NCI-H82 (cell line): ENCODE measurements around the gene SPRED1.
"Not testable (repeated sequence)": the region's sequence is repeated elsewhere in the genome, so short reads cannot be mapped to it uniquely, and the experiment has no call there.

ENCODE experiments used
- DNase-seq: peaks from one replicate; lab custom pipeline; 2025; lab: John Stamatoyannopoulos, UW

SPRED1 gene

DNA sequence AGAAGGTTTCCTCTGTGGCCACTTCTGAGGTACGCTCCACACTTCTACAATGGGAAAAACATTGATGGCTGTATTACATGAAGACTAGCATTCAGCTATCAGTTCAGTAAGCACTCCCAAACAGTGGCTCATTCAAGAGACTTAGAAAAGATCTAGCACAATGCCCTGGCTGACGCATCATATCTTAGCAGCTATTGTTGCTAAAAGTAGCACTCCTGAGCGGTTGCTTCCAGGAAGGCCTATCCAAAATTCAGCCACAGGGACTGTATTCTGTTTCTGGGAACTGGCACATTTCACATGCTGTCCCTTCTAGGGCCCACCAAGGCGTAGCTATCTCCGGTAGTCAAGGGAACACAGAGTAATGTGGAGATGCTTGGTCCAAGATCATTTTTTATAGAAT, 21.2 kb upstream of the SPRED1 start:
- DNase-seq = no peak

DNA sequence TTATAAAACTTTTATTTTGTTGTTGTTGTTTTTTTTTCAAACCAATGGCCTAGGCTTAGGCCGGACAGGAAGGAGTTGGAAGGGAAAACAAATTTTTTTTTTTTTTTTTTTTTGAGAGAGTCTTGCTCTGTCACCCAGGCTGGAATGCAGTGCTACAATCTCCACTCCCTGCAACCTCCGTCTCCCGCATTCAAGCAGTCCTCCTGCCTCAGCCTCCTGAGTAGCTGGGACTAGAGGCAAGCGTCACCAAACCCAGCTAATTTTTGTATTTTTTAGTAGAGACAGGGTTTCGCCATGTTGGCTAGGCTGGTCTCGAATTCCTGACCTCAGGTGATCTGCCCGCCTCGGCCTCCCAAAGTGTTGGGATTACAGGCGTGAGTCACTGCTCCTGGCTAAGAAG, 15.6 kb upstream of the SPRED1 start:
- DNase-seq = not testable (repeated sequence)

DNA sequence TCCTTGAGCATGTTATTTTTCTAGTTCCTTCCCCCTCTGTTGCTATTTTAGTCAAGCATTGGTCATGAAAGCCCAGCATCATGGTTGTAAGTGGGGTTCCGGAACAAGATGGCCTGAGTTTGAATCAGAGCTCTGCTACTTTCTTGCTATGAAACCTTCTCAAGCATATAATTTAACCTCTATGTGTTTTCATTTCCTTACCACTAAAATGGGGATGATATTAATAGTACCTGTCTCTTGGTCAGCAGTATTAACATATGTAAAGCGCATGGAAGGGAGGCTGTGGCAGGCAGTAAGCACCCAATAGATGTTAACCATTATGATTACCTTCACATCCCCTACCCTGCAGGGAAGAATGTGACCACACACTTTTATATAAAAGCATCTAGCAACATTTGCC, 14.3 kb upstream of the SPRED1 start:
- DNase-seq = no peak

DNA sequence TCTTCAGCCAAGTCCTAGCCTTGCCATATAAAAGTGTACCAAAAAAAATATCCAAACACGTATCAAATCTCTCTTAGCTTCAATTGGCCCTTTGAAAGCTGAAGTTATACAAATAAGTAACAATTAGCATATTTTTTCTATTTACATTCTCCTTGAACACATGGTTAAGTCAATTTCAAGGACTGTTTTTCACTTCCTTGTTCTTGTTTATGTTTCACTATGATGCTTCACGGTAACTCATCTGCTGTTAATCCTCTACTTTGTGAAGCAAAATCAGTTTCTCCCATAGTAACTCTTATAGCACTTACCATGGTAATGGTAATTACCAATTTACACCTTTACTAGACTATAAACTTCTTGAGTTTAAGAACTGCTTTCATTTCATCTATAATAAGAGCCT, 10.6 kb upstream of the SPRED1 start:
- no peak for DNase-seq

DNA sequence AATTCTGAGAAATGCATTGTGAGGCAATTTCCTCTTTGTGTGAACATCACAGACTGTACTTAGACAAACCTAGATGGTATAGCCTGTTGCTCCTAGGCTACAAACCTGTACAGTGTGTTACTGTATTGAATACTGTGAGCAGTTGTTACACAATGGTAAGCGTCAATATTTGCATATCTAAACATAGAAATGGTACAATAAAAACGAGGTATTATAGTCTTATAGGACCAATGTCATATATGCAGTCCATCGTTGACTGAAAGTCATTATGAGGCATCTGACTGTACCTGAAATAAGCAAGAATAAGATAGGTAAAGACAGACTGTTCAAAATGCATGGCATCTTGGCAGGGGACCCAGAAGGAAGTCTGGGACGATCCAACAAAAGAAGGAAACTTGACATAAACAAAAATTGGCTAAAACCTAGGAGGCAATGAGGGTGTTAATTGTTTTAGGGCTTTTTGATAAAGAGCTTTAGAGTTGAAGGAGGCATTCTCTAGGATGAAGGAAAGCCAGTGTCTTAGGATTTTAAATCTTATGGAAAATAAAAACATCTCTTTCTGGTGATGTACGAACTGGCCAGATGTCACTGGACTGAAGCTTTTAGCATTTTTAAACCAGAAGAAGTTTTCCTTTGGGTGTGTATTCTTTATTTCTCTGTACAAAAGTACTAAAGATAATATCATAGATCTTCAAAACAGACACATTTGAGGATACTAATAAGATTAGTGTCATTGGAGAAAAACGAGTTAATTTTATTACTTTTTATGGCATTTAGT, 9.2 kb upstream of the SPRED1 start:
- no peak for DNase-seq

DNA sequence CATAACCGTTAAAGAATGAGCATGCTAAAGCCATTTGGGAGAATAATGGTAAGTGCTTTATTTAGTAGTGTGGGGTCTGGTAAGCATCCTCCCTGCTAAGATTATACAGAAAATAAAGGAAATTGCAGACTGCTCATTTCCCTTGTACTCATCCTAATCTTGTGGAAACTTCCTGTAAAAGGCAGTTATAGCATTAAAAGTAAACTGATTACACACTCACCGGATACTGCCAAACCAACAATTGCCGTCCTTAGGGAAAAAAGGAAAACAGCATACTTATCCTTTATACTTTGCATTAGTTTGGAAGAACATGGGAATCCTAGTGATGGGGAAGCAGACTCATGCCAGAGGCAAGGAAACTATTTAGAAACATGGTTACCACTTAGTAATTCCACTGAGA, 5.3 kb upstream of the SPRED1 start:
- DNase-seq = no peak

DNA sequence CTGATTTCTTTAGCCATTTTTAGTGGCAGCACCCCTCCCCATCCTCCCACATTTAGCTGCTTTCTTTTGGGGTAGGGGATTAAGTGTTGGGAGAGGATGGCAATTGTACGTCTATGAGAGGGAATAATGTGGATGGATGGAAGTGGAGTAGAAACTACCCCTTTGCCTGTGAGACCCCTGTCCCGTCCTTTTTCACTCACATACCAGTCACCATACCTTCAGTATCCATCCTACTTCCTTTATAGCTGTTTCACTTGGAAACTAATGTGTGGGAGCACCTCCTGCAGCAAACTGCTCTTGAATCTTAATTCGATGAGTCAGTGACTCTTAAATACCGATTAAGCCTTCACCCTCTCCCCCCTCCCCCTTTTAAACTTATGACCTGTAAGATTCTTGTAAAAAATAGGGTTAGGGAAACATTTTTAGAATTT, 730 bp downstream of the SPRED1 start:
- peak; percentile 51 for DNase-seq

DNA sequence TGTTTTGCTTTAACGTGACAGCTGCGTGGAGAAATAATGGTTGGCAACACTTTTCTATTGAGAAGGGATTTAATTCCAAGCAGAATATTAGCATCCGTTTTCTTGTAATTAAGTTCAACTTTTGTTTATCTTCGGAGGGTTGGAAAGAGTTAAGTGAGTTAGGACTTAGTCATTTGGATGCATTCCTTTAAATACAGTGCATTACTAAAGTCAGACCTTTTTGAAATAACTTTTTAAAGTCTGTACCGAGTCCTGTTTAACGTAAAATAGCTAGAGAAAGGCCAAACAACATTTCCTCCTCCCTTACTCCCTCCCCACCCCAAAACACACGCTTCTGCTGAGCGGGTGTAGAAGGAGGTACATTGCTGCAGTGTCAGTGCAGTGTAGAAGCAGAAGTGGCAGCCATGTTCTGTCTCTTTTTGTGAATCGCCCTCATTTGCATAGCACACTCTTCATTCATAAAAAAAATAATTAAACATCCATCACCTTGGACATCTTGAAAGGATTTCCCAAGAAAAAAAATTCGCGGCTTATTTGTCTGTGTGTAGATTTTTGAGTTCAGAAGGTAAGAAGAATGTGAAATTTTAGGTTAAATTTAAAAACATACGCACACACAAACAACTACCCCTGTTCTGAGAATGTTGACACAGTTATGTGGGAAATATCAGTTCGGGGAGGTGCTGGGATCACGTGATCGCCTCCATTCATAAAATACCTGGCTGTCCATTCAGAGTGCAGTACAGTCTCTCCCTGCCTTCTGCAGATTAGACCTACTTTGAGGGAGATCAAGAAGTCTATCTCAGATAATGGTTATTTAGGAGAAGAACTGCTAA, 1.6 kb downstream of the SPRED1 start:
- peak; percentile 86 for DNase-seq

DNA sequence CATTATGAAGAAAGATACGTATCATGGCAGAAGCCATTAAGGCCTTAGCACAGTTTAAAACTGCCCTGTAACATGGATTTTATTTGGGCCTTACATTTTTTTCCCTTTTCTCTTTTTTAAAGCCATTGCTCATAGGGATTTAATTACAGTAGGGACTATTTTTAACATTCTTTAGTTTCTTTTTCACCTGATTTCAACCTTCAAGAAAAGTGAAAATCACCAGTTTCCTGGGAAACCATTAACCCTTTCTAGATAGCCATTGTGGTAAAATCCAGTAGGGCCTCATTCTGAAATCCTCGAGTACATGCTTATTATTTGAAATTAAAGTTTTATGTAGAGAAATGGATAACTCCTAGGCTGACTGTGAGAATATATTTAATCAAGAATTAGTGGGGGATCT, 3.1 kb downstream of the SPRED1 start:
- DNase-seq = no peak

DNA sequence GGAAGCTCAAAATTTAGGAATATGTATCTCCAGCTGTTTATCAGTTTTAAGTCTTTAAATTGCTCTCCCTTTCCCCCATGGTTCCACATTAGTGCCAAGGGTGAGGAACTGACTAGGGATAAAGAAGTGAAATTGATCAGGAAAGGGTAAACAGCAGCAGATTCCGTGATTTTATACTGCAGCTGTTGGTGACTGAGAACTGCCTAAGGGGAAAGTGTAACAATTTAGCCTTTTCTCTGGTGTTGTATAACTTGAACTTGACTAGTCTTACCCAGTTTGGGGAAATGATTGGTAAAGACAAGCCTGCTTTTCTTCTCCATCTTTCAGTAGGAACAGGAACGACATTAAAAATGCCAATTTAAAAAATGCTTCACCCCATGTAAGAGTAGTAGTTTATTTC, 5.0 kb downstream of the SPRED1 start:
- no peak for DNase-seq

DNA sequence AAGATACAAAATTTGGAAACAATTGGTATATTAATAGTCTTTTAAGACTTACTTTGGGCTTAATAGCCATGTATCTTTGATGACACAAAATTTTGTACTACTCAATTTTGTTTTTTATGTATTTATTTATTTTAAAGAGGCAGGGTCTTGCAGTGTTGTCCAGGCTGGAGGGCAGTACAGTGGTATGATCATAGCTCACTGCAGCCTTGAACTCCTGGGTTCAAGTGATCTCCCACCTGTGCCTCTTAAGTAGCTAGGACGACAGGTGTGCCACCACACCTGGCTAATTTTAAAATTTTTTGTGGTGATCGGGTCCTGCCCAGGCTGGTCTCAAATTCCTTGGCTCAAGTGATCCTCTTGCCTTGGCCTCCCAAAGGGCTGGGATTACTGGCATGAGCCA, 6.5 kb downstream of the SPRED1 start:
- DNase-seq = no peak

DNA sequence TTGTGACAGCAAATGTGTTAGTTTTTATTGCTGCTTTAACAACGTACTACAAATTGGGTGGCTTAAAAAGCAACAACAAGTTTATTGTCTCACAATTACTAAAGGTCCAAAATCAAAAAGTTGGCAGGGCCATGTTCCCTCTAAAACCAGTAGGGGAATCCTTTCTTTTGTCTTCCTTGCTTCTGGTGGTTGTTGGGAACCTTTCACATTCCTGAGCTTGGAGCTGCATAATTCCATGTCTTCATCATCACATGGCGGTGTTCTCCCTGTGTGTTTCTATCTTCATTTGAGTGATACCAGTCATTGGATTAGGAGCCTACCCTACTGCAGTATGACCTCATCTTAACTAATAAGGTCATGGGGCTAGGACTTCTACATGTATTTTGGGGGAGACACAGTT, 7.4 kb downstream of the SPRED1 start:
- no peak for DNase-seq

DNA sequence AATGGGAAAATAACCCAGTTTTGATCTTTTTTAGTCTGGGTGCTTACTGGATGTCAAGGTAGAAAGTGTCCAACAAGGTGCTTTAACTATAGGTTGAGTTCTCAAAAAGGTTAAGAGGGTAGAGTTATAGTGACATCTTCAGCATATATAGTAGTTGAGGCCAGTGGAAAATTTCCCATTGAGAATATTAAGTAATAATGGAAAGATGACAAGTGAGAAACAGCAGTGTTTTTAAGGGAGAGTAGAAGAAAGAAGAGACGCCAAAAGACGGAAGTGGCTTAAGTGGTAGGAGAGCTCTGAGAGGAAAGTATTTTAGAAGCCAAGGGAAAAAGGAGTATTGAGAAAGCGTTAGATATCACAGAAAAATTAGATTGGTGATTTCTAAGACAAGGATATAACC, 10.6 kb downstream of the SPRED1 start:
- no peak for DNase-seq

DNA sequence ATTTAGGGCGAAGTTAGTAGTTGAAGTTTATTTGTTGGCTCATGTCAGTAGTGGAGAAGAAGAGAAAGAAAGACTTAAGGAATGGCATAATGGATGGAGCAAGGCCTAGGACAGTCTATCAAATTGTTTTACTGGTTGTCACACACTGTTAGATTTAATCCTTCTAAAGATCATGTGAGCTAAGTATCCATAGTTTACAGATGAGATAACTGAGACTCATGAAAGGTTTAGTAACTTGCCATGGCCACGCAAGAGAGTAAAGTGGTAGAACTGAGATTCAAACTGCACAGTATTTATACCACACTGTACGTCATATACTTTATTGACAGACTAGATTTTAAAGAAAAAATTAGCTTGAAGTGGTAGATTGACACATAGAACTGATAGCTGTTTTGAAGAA, 11.4 kb downstream of the SPRED1 start:
- no peak for DNase-seq

DNA sequence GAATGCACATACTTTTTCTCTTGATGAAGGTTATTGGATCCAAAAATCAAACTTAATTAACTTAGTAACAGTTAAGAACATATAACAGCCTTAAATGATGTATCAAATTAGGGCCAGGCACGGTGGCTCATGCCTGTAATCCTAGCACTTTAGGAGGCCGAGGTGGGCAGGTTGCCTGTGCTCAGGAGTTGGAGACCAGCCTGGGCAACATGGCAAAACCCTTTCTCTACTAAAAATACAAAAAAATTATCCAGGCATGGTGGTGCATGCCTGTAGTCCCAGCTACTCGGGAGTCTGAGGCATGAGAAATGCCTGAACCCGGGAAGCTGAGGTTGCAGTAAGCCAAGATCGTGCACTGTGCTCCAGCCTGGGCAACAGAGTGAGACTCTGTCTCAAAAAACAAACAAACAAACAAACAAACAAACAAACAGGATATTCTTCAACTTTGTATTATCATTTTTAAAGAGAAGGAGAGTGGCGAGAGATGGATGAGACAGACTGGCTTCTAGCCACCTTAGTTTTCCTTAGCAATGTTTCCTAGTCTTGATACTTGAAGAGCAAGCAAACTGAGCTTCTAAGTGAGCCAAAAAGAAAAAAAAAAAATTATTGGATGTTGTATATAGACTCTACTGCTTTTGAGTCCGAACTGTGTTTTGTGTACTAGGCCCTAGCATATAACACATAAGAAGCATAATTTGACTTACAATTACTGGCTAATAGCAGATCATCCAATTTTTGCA, 13.8 kb downstream of the SPRED1 start:
- no peak for DNase-seq

DNA sequence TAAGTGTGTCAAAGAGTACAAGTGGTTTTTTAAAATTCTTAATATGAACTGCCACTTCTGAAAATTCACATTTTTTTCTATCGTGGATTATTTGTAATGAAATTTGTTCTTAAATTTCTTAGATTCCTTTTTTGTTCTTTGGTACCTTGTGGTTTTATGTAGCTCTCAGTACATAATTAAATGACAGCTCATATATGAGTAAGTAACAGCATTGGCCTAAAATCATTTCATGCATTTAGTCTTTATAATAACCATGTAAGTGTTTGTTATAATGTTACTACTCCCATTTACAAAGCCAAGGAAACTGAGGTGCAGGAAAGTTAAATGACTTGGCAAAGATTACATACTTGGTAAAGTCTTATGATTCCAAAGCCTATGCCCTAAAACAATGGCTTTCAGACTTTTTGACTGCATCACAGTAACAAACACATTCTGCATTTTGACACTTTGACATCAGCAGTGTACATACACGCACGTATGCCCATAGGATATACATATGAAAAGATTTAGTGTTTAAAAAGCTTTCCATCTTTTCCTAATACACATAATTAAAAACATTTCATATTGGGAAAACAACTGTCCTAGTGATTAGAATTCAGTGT, 14.9 kb downstream of the SPRED1 start:
- DNase-seq = no peak

DNA sequence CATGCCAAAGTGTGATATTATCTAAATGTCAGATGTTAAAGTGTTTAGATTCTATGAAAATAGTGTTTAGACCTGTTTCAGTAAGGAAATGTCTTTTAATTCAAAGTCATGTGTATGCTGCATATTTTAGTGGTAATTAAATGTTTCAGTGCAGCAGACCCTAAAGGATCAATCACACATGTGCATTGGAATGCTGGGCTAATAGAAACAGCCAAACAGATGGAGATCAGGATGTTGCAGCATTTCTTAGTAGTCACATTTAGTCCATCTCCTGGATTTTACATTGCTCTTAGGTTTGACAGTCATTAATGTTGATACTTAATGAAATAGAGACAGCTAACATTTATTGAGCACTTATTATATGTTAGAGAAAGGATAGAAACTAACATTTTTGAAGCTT, 18.5 kb downstream of the SPRED1 start:
- DNase-seq = no peak

DNA sequence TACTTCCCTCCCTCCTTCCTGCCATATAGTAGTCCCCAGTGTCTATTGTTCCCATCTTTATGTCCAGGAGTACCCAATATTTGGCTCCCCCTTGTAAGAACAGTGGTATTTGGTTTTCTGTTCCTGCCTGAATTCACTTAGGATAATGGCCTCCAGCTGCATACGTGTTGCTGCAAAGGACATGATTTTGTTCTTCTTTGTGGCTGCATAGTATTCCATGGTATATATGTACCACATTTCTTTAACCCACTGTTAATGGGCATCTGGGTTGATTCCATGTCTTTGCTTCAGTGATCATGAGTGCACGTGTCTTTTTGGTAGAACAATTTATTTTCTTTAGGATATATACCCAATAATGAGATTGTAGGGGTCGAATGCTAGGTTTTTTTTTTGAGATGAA, 19.3 kb downstream of the SPRED1 start:
- DNase-seq = no peak

DNA sequence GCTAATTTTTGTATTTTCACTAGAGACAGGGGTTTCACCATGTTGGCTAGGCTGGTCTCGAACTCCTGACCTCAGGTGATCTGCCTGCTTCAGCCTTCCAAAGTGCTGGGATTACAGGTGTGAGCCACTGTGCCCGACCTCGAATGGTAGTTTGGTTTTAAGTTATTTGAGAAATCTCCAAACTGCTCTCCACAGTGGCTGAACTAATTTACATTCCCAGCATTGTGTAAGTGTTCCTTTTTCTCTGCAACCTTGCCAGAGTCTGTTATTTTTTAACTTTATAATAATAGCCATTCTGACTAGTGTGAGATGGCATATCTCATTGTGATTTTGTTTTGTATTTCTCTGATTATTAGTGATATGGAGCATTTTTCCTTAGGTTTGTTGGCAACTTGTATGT, 19.8 kb downstream of the SPRED1 start:
- DNase-seq = not testable (repeated sequence)

DNA sequence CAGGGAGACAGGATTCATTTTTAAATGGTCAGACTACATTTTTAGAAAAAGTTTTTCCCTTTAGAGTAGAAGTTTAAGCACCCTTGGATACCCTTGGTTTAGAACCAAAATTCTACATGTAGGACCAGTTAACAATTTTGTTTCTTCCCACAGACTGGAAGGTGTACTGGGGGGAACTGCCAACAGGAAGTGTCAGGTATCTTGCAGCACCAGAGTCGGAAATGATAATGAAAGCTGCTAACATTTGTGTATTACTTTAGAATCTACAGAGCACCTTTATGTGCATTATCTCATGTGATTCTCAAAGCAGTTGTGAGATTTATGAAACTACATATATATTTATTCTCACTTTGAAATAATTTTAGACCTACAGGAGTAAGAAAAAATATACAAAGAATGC, 21.5 kb downstream of the SPRED1 start:
- DNase-seq = no peak

DNA sequence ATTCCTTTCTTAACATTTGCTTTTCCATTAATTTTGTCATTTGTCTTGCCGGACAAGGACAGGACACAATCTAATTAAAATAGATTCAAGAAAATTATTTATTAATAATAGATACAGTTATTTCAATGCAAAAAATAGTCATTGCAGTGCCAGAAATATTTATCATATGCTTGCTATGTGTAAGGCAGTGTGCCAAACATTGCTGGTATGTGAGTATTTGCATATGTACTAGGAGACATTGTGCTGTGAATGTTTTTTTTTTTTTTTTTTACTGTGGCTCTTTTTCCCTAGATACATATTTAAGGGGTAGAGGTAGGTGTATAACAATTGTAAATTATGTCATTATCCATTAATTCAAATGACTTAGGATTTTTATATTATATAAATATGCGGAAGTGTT, 23.3 kb downstream of the SPRED1 start:
- no peak for DNase-seq

DNA sequence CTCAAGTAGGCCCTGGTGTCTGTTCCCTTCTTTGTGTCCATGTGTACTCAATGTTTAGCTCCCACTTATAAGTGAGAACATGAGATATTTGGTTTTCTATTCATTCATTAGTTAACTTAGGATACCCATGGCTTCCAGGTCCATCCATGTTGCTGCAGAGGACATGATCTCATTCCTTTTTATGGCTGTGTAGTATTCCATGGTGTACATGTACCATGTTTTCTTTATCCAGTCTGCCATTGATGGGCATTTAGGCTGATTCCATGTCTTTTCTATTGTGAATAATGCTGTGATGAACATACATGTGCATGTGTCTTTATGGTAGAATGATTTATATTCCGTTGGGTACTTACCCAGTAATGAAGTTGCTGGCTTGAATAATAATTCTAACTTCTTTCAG, 24.6 kb downstream of the SPRED1 start:
- DNase-seq = not testable (repeated sequence)
